Putamen (tissue), 1 donor: Measurements from ENCODE around the gene MED12L.
"Not testable (repeated sequence)": the region's sequence is repeated elsewhere in the genome, so short reads cannot be mapped to it uniquely, and the experiment has no call there.

Experiments used
- DNase-seq: peaks from one replicate; pipeline ENCODE4 v3.0.0-alpha.2; 2016; ENCODE audit warnings: low spot score

The MED12L gene

GRCh38 chr3:151133917-151134450 is 48.5 kb downstream of the MED12L start:
- DNase-seq, result no peak

- DNase-seq, result no peak
Measured at GRCh38 chr3:151135541-151136337, 50.3 kb downstream of the MED12L start.

DNA sequence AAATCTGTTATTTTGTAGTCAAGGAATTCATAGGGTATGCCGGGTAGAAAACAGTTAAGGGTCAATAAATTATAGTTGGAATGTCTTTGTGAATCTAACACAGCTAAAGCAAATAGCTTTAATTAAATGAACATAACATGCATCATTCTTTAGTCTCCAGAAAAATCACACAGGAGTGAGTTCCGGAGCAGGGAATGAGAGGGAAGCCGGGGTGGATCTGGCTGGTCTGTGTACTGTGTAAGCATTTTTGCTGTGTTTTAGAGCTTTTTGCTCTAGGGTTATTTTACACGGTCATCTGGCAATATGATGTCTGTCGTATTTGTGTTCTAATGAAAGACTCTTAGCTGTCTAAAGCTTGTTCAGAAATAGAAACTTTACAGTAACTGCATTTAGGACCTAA is 57.5 kb downstream of the MED12L start:
- DNase-seq, result no peak

- DNase-seq, result no peak
Measured at GRCh38 chr3:151144016-151144415, 58.6 kb downstream of the MED12L start.

GRCh38 chr3:151144760-151145159 is 59.3 kb downstream of the MED12L start:
- DNase-seq, result no peak

DNA sequence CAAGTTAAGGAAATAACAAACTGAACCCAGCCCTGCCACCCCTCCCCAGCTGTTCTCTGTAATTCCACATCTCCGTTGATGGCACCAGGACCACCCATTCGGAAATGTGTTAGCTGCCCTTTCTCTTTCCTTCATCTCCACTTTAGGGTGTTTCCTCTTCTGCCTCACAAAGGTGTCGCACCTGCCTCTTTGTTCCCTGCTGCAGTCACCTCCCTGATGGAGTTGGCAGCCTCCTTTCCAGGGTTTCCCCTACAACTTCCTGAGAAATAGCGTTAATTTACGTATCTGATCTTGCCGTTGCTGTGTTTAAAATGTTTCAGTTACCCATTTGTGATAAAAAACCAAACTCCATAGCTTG is 60.2 kb downstream of the MED12L start:
- DNase-seq, result no peak

- peak; percentile 79 for DNase-seq
Measured at GRCh38 chr3:151146071-151146730, 60.7 kb downstream of the MED12L start.

DNA sequence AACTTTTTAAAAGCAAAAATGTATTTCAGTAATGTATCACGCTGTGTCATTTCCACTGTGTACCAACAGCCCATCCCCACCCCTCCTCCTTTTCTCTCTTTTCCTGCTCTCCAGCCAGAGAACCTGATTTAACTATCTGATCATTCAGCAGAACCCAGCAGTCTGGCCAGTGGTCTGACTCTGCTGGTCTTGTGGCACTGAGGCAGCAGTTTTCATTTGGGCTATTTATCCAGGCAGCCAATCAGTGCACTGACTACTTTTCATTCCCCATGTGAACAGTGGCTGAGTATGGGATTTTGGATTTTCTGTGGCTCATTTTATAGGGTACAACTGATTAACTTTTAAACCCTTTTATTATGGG is 61.2 kb downstream of the MED12L start:
- DNase-seq, result no peak

DNA sequence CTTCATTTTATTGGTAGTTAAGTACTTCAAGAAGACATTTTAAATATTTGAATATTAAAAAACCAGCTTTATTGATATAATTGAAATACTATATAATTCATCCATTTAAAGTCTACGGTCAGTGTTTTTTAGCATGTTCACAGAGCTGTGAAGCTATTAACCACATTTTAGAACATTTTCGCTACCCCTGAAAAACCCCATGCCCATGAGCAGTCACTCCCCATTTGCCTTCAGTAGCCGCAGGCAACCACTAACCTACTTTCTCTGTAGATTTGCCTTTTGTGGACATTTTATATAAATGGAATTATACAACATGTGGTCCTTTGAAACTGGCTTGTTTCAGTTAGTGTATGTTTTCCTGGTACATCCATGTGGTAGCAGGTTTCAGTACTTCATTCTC is 61.8 kb downstream of the MED12L start:
- no peak for DNase-seq

DNA sequence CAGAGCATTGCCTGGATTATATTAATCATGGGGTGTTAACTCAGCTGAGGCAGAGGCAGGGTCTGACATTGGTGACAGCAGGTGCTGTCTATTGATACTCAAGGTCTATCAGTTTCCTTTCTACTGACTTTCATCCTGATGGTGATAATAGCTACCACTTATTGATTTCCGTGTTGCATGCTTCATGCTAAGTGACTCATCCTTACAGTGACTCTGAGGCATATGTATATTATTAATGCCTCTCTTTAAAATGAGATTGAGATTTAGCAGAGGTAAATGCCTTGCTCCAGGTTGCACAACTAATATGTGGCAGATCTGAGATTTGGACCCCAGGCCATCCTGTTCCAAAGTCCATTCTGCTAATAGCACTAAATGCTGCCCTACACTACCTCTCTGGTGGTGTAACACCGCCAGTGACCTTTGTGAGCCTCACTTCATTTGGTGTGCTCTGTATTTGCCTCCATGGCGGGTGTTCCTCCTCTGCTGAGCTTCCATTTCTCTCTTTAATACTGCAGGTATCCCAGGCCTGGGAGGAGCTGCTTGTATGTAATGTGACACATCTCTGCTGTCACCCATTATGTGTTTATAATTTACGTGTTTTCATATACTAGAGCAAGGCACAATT is 67.1 kb downstream of the MED12L start:
- DNase-seq, result no peak

DNA sequence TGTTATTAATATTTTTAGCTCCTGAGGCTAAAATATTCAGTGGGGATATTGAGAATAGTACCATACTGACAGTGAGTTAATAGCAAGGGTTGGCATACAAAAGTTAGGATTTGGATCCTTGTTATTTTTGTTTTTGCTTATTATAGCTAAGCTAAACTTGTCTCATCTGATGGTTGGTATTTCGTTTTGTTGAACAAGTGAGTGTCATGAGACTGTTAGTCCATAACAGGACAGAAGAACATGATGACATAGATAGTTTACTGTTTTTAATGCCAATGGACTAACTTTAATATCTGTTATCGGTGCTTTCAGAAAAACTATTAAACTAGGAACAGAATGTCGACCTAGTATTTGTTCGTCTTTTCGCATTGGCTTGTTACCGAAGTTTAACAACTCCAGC is 69.1 kb downstream of the MED12L start:
- DNase-seq, result no peak

GRCh38 chr3:151155409-151156128 is 70.1 kb downstream of the MED12L start:
- DNase-seq, result no peak

GRCh38 chr3:151156618-151157216 is 71.3 kb downstream of the MED12L start:
- no peak for DNase-seq

- DNase-seq, result no peak
Measured at GRCh38 chr3:151159806-151160205, 74.3 kb downstream of the MED12L start.

DNA sequence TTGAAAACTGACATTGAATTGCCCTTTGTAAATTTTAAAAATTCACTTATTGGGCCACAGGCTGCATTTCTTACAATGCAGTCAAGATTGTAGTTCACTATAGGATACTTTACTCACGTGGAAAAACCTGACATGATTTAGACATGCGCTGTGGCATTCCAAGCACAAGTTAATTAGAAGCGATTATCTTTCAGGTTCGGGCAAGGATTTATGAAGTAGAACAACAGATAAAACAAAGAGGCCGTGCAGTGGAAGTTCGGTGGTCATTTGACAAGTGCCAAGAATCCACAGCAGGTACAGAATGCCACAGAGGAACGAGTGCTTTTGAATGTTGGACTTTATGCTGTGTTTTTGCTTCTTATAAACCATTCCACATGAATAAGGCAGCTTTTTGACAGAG is 79.8 kb downstream of the MED12L start:
- DNase-seq, result no peak

GRCh38 chr3:151166161-151166560 is 80.7 kb downstream of the MED12L start:
- DNase-seq, result no peak

DNA sequence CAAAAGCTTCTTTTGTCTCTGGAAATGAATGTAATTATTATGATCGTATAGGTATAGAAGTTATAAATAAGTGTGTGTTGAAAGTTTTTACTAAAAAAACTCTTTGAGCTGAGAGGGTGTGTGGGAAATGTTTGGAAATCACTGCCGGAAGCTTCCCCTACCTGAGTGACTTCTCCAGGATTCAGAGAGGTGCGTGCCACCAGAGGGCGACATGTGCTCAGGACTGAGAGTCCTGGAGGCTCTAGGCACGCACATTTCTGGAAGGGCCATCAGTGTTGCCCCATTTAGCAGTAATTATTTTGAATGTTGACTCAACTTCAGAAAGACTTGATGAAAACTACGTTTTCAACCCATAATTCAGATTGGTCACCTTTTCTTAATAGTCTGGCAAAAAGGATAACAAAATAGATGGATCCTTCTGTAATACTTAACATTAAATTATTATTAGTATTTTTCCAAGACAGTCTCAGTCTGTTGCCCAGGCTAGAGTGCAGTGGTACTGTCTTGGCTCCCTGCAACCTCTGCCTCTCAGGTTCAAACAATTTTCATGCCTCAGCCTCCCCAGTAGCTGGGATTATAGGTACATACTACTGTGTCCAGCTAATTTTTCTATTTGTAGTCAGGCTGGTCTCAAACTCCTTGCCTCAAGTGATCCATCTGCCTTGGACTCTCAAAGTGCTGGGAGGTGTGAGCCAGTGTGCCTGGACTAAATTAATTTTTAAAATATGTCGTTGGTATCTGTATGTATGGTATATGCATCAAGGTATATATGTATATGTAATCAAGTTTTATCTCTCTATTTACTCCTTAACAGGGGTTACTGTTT is 83.0 kb downstream of the MED12L start:
- DNase-seq, result no peak

GRCh38 chr3:151169262-151169947 is 83.9 kb downstream of the MED12L start:
- no peak for DNase-seq

- not testable (repeated sequence) for DNase-seq
Measured at GRCh38 chr3:151169948-151170679, 84.7 kb downstream of the MED12L start.
